A673 (cell line): Measurements from ENCODE around the gene TMEM88. TPM values are rescaled to one million over a fixed set of nuclear protein-coding genes. Genes with fewer than 3 reads are reported as not detected.
A peak's percentile ranks its signal among the peaks of the same experiment; 100 is the strongest.

ENCODE experiments used
- BruUV-seq: library from RNA; stranded (reverse); fragments of 400-500 nt; replicated peaks from 2 replicates; lab custom pipeline; 2021; lab: Mats Ljungman, UMichigan
- CTCF ChIA-PET: fragments of 300-600 bp; sonication (Branson Sonifier 250); formaldehyde crosslinking; loops from one replicate; lab custom pipeline; 2022; ENCODE audit warnings: antibody characterized with exemption; lab: Charles Lee
- POLR2A ChIA-PET: fragments of 300-600 bp; sonication (Branson Sonifier 250); formaldehyde crosslinking; loops from one replicate; lab custom pipeline; 2022; ENCODE audit warnings: antibody characterized with exemption; ENCODE audit not compliant: low non-redundant PET; lab: Charles Lee
- DNase-seq: peaks from one replicate; pipeline ENCODE4 v3.0.0-alpha.2; 2015; ENCODE audit warnings: low spot score
- H3K27ac ChIP-seq: fragments of 200-600 bp; sonication (generic); 2 replicates; pipeline ENCODE4 v1.5.1; 2016; ENCODE audit warnings: mixed run types, low read depth, mild to moderate bottlenecking, mixed read lengths, antibody characterized with exemption, low read length; ENCODE audit not compliant: poor library complexity, severe bottlenecking
- H3K27me3 ChIP-seq: fragments of 200-600 bp; sonication (generic); replicated peaks from 2 replicates; pipeline ENCODE4 v1.6.1; 2017; ENCODE audit warnings: mixed run types, low read depth, mild to moderate bottlenecking, mixed read lengths, antibody characterized with exemption, low read length; ENCODE audit not compliant: insufficient read depth, poor library complexity
- H3K36me3 ChIP-seq: fragments of 200-600 bp; sonication (generic); 2 replicates; pipeline ENCODE4 v1.6.1; 2016; ENCODE audit warnings: mixed run types, mild to moderate bottlenecking, mixed read lengths, antibody characterized with exemption, low read length; ENCODE audit not compliant: insufficient read depth, poor library complexity, severe bottlenecking
- H3K4me1 ChIP-seq: fragments of 200-600 bp; sonication (generic); 2 replicates; pipeline ENCODE4 v1.6.1; 2017; ENCODE audit warnings: mixed run types, mild to moderate bottlenecking, mixed read lengths, antibody characterized with exemption, low read length; ENCODE audit not compliant: insufficient read depth, poor library complexity, severe bottlenecking
- H3K4me3 ChIP-seq: fragments of 200-600 bp; sonication (generic); 2 replicates; pipeline ENCODE4 v1.5.1; 2016; ENCODE audit warnings: low read depth, mixed run types, mild to moderate bottlenecking, mixed read lengths, low read length; ENCODE audit not compliant: poor library complexity, severe bottlenecking
- H3K9me3 ChIP-seq: fragments of 200-600 bp; sonication (generic); 2 replicates; pipeline ENCODE4 v1.6.1; 2016; ENCODE audit warnings: mixed run types, low read depth, mild to moderate bottlenecking, mixed read lengths, antibody characterized with exemption, low read length; ENCODE audit not compliant: poor library complexity, severe bottlenecking
- CTCF ChIP-seq: fragments of 300-800, 200-600 bp; sonication (generic); conservative IDR thresholded peaks from 2 replicates; pipeline ENCODE4 v1.5.1; 2017; ENCODE audit warnings: low read depth, mild to moderate bottlenecking, antibody characterized with exemption, low read length, moderate library complexity, mixed read lengths
- EZH2 ChIP-seq: fragments of 200-600 bp; sonication (generic); IDR thresholded peaks from 2 replicates; pipeline ENCODE4 v1.6.1; 2017; ENCODE audit warnings: borderline replicate concordance, low read depth, mild to moderate bottlenecking, mixed read lengths, antibody characterized with exemption, low read length; ENCODE audit not compliant: poor library complexity, severe bottlenecking
- intact Hi-C: fragments of 100-400 bp; cut with micrococcal nuclease; formaldehyde crosslinking; loops from one replicate; pipeline ENCODE4 v1.10.0; 2022; ENCODE audit not compliant: unreplicated experiment
- total RNA-seq: library from RNA; stranded (reverse); gene quantifications from 2 replicates; pipeline ENCODE4 v1.2.3, GENCODE V29; 2021

Gene TMEM88
- total RNA-seq, 1 experiment from 2014 or later: 1.7 TPM

- TF ChIP-seq CTCF: no peak
- no peak for TF ChIP-seq EZH2
- H3K4me3 ChIP-seq: peak within 1 kb of the TSS; percentile 52
- peak; percentile 10 for DNase-seq
- no peaks in the 10 kb centered on the region for H3K27me3 ChIP-seq
- intact Hi-C loops: loop anchor here (5.0 kb wide), 3 partner anchors 44 to 334 kb away; partner anchors contain the start of genes CNTROB, MPDU1 and TRAPPC1
- ChIA-PET CTCF (no interaction called here), POLR2A (no interaction called here)
- H3K27ac ChIP-seq: peak within 1 kb of the TSS; percentile 94
- H3K4me1 ChIP-seq: peaks cover 30% of the 10 kb centered on the region
- H3K36me3 ChIP-seq: peaks cover 39% of the 10 kb centered on the region
- no TSS peak for BruUV-seq
- H3K9me3 ChIP-seq: no peaks in the 10 kb centered on the region
Measured at GRCh38 chr17:7888184-7888920, 33.5 kb downstream of the TMEM88 start, which contains the start of gene CHD3. TSS of gene CHD3 (plus strand) at chr17:7888789. CDS start at chr17:7889001, 212 bp downstream.

GRCh38 chr17:7889166-7889955 is 34.5 kb downstream of the TMEM88 start:
- BruUV-seq: no TSS peak
- intact Hi-C loops: loop anchor here (5.0 kb wide), 3 partner anchors 43 to 333 kb away; partner anchors contain the start of genes CNTROB, MPDU1 and TRAPPC1
- ChIA-PET POLR2A (no interaction called here), CTCF (no interaction called here)
- H3K4me3 ChIP-seq: peak overlapping the region; percentile 52
- peaks cover 49% of the 10 kb centered on the region for H3K36me3 ChIP-seq
- no peaks in the 10 kb centered on the region for H3K9me3 ChIP-seq
- peak; percentile 89 for DNase-seq
- peaks cover 22% of the 10 kb centered on the region for H3K4me1 ChIP-seq
- no peaks in the 10 kb centered on the region for H3K27me3 ChIP-seq
- TF ChIP-seq CTCF (peak; percentile 42), EZH2 (no peak)
- peak overlapping the region; percentile 94 for H3K27ac ChIP-seq

- no TSS peak for BruUV-seq
Measured at GRCh38 chr17:7893187-7893880, 38.5 kb downstream of the TMEM88 start.

More at GRCh38 chr17:7893187-7893880, 38.5 kb downstream of the TMEM88 start:
- DNase-seq: no peak
- no peak overlapping the region for H3K27ac ChIP-seq
- no peaks in the 10 kb centered on the region for H3K9me3 ChIP-seq
- TF ChIP-seq CTCF (no peak), EZH2 (no peak)
- H3K27me3 ChIP-seq: no peaks in the 10 kb centered on the region
- intact Hi-C loops: no loop called here
- peaks cover 15% of the 10 kb centered on the region for H3K4me1 ChIP-seq
- H3K36me3 ChIP-seq: peaks cover 83% of the 10 kb centered on the region
- no peak overlapping the region for H3K4me3 ChIP-seq
- CTCF ChIA-PET: no interaction called here
- POLR2A ChIA-PET: no interaction called here
